SK-N-SH (cell line): ENCODE results near the gene PRKAB2. TPM values are rescaled to one million over a fixed set of nuclear protein-coding genes. Genes with fewer than 3 reads are reported as not detected.

ENCODE experiments used
- CTCF ChIA-PET: fragments of 300-600, 350-600 bp; formaldehyde crosslinking; extraction: SDS; loops from one replicate; lab custom pipeline; 2021; lab: Yijun Ruan, JAX
- POLR2A ChIA-PET: fragments of 350-600 bp; sonication (Branson Sonifier 250); formaldehyde crosslinking; extraction: SDS; loops from one replicate; lab custom pipeline; 2020; ENCODE audit warnings: antibody characterized with exemption, inconsistent platforms; lab: Yijun Ruan, JAX
- DNase-seq: peaks from one replicate; pipeline ENCODE4 v3.0.0; 2012
- H2AFZ ChIP-seq: fragments of 200-600 bp; sonication (generic); 2 replicates; pipeline ENCODE4 v1.8.1; 2016; ENCODE audit warnings: antibody characterized with exemption, mild to moderate bottlenecking, low read depth
- H3F3A ChIP-seq: fragments of 200-600 bp; sonication (generic); replicated peaks from 2 replicates; pipeline ENCODE3; 2016; ENCODE audit warnings: antibody characterized with exemption, mild to moderate bottlenecking; ENCODE audit not compliant: insufficient read depth
- H3K27ac ChIP-seq, 2 experiments: fragments of 200-500 bp in 1 of 2; fragments of 200-600 bp in 1 of 2; sonication (Bioruptor generic) in 1 of 2; sonication (generic), shearing (Covaris generic) in 1 of 2; 2 replicates each; pipeline versions ENCODE4 v1.5.1 to v1.6.1; 2014 to 2016; ENCODE audit warnings: low read depth in 2 of 2, inconsistent platforms in 1 of 2, low read length in 1 of 2, mild to moderate bottlenecking in 1 of 2, mixed read lengths in 1 of 2
- H3K27me3 ChIP-seq: fragments of 200-600 bp; sonication (generic), shearing (Covaris generic); 2 replicates; pipeline ENCODE4 v1.6.1; 2016; ENCODE audit warnings: mixed run types; ENCODE audit not compliant: insufficient read depth
- H3K36me3 ChIP-seq, 2 experiments: fragments of 200-500 bp in 1 of 2; fragments of 200-600 bp in 1 of 2; sonication (Bioruptor generic) in 1 of 2; sonication (generic) in 1 of 2; replicated peaks in 1 of 2; 2 replicates each; pipeline versions ENCODE3 to v1.5.1; 2014 to 2016; ENCODE audit warnings: low read length in 1 of 2, mild to moderate bottlenecking in 1 of 2; ENCODE audit not compliant: insufficient read depth in 2 of 2, control insufficient read depth in 1 of 2
- H3K4me1 ChIP-seq, 2 experiments: fragments of 200-500 bp in 1 of 2; fragments of 200-600 bp in 1 of 2; sonication (Bioruptor generic) in 1 of 2; sonication (generic), shearing (Covaris generic) in 1 of 2; 2 replicates each; pipeline versions ENCODE4 v1.5.1 to v1.6.1; 2014 to 2016; ENCODE audit warnings: low read depth in 1 of 2, low read length in 1 of 2, mixed run types in 1 of 2; ENCODE audit not compliant: insufficient read depth in 2 of 2, control insufficient read depth in 1 of 2
- H3K4me2 ChIP-seq: fragments of 200-600 bp; sonication (generic), shearing (Covaris generic); 2 replicates; pipeline ENCODE4 v1.6.1; 2017; ENCODE audit warnings: mixed run types
- H3K4me3 ChIP-seq, 2 experiments: fragments of 200-500 bp in 1 of 2; fragments of 200-600 bp in 1 of 2; sonication (Bioruptor generic) in 1 of 2; sonication (generic), shearing (Covaris generic) in 1 of 2; 2 replicates each; pipeline versions ENCODE4 v1.5.1 to v1.8.1; 2014 to 2016; ENCODE audit warnings: low read depth in 2 of 2, inconsistent platforms in 1 of 2, low read length in 1 of 2, mild to moderate bottlenecking in 1 of 2, mixed read lengths in 1 of 2, moderate library complexity in 1 of 2
- H3K79me2 ChIP-seq: fragments of 200-600 bp; sonication (generic); 2 replicates; pipeline ENCODE4 v1.8.1; 2017; ENCODE audit warnings: mild to moderate bottlenecking; ENCODE audit not compliant: insufficient read depth
- H3K9ac ChIP-seq: fragments of 200-600 bp; sonication (generic); 2 replicates; pipeline ENCODE4 v1.6.1; 2017; ENCODE audit warnings: mixed run types
- H3K9me2 ChIP-seq: fragments of 200-600 bp; sonication (generic); 2 replicates; pipeline ENCODE4 v1.6.1; 2017; ENCODE audit warnings: mixed run types
- H3K9me3 ChIP-seq: fragments of 200-600 bp; sonication (generic); 2 replicates; pipeline ENCODE4 v1.6.1; 2017; ENCODE audit warnings: mixed run types, mild to moderate bottlenecking, moderate library complexity
- H4K20me1 ChIP-seq: fragments of 200-600 bp; sonication (generic); 2 replicates; pipeline ENCODE4 v1.6.1; 2017; ENCODE audit warnings: mild to moderate bottlenecking, mixed run types; ENCODE audit not compliant: insufficient read depth
- CHD2 ChIP-seq: fragments of 150-350 bp; IDR thresholded peaks from 2 replicates; pipeline ENCODE4 v1.6.1; 2018; ENCODE audit warnings: low read length; ENCODE audit not compliant: partially characterized antibody
- CTCF ChIP-seq: fragments of 200-600 bp; sonication (generic); IDR thresholded peaks from 2 replicates; pipeline ENCODE4 v1.6.1; 2017; ENCODE audit warnings: antibody characterized with exemption, mild to moderate bottlenecking, moderate library complexity
- EP300 ChIP-seq, 2 experiments: IDR thresholded peaks; 2 replicates each; pipeline versions ENCODE4 v1.4.0 to v1.6.1; 2012; ENCODE audit warnings: borderline replicate concordance in 1 of 2, low read depth in 1 of 2, low read length in 1 of 2
- FOSL2 ChIP-seq: IDR thresholded peaks from 2 replicates; pipeline ENCODE4 v1.4.0; 2012; ENCODE audit warnings: low read depth, mild to moderate bottlenecking, moderate library complexity, borderline replicate concordance
- FOXJ3 ChIP-seq: sonication (generic); formaldehyde crosslinking; IDR thresholded peaks from 2 replicates; pipeline ENCODE4 v1.5.1; 2020; ENCODE audit warnings: mild to moderate bottlenecking, missing genetic modification reagents
- GABPA ChIP-seq: IDR thresholded peaks from 2 replicates; pipeline ENCODE4 v1.4.0; 2012; ENCODE audit warnings: low read depth, mild to moderate bottlenecking
- JUND ChIP-seq: IDR thresholded peaks from 2 replicates; pipeline ENCODE4 v1.4.0; 2012
- MXI1 ChIP-seq: IDR thresholded peaks from 2 replicates; pipeline ENCODE4 v1.6.1; 2012; ENCODE audit warnings: mild to moderate bottlenecking, low read depth, low read length, improper control_type of control experiment
- NRF1 ChIP-seq: IDR thresholded peaks from 2 replicates; pipeline ENCODE4 v1.6.1; 2012; ENCODE audit warnings: low read depth, mild to moderate bottlenecking, low read length
- POLR2AphosphoS5 ChIP-seq: IDR thresholded peaks from 2 replicates; pipeline ENCODE4 v1.6.1; 2012; ENCODE audit warnings: low read depth, low read length
- RAD21 ChIP-seq: IDR thresholded peaks from 2 replicates; pipeline ENCODE4 v1.6.1; 2012; ENCODE audit warnings: mild to moderate bottlenecking, low read length
- RCOR1 ChIP-seq: fragments of 150-350 bp; IDR thresholded peaks from 2 replicates; pipeline ENCODE4 v1.6.1; 2017; ENCODE audit warnings: antibody characterized with exemption, low read length
- RFX5 ChIP-seq: IDR thresholded peaks from 2 replicates; pipeline ENCODE4 v1.6.1; 2012; ENCODE audit warnings: mild to moderate bottlenecking, improper control_type of control experiment, low read length
- RXRA ChIP-seq: IDR thresholded peaks from 2 replicates; pipeline ENCODE4 v1.4.0; 2012; ENCODE audit warnings: low read depth, mild to moderate bottlenecking, borderline replicate concordance
- SIN3A ChIP-seq: IDR thresholded peaks from 2 replicates; pipeline ENCODE4 v1.6.1; 2012; ENCODE audit warnings: low read depth, mild to moderate bottlenecking, low read length, moderate library complexity, borderline replicate concordance
- SMC3 ChIP-seq: IDR thresholded peaks from 2 replicates; pipeline ENCODE4 v1.6.1; 2012; ENCODE audit warnings: low read depth, low read length, improper control_type of control experiment
- TCF12 ChIP-seq: IDR thresholded peaks from 2 replicates; pipeline ENCODE4 v1.4.0; 2012
- YY1 ChIP-seq: IDR thresholded peaks from 2 replicates; pipeline ENCODE4 v1.4.0; 2012; ENCODE audit warnings: low read depth, mild to moderate bottlenecking
- WGBS: methylation state at CpG from one replicate; pipeline ENCODE4 v1.1.6; 2017; ENCODE audit warnings: low lambda C conversion rate; 5-methylcytosine and 5-hydroxymethylcytosine counted together
- polyA plus RNA-seq, 3 experiments: library from polyadenylated mRNA; depleted of rRNA; stranded (reverse); fragments of >200 nt; gene quantifications; 2 replicates each; pipeline ENCODE4 v1.2.3, GENCODE V29; 2012
- TF ChIP-seq, protein P1 (sequence below): IDR thresholded peaks from 2 replicates; pipeline ENCODE4 v1.6.1; 2012; ENCODE audit warnings: mild to moderate bottlenecking, low read depth, low read length, moderate library complexity
- TF ChIP-seq, protein P2 (sequence below): IDR thresholded peaks from 2 replicates; pipeline ENCODE4 v1.4.0; 2012; ENCODE audit warnings: low read depth
- TF ChIP-seq, protein P3 (sequence below): fragments of 150-350 bp; IDR thresholded peaks from 2 replicates; pipeline ENCODE4 v1.6.1; 2016; ENCODE audit warnings: mild to moderate bottlenecking, low read depth, low read length
- TF ChIP-seq, protein P4 (sequence below): IDR thresholded peaks from 2 replicates; pipeline ENCODE4 v1.4.0; 2012; ENCODE audit warnings: low read depth, borderline replicate concordance
- TF ChIP-seq, protein P5 (sequence below): IDR thresholded peaks from 2 replicates; pipeline ENCODE4; 2012

PRKAB2 gene
- 6.2 and 9.4 TPM in 2 replicates for polyA plus RNA-seq (2012; rRNA removed)
- polyA plus RNA-seq (2012; cell fraction: cytosol; rRNA removed): 5.6 TPM in 2 replicates
- 14.9 and 30.6 TPM in 2 replicates for polyA plus RNA-seq (2012; cell fraction: nucleus; rRNA removed)

DNA sequence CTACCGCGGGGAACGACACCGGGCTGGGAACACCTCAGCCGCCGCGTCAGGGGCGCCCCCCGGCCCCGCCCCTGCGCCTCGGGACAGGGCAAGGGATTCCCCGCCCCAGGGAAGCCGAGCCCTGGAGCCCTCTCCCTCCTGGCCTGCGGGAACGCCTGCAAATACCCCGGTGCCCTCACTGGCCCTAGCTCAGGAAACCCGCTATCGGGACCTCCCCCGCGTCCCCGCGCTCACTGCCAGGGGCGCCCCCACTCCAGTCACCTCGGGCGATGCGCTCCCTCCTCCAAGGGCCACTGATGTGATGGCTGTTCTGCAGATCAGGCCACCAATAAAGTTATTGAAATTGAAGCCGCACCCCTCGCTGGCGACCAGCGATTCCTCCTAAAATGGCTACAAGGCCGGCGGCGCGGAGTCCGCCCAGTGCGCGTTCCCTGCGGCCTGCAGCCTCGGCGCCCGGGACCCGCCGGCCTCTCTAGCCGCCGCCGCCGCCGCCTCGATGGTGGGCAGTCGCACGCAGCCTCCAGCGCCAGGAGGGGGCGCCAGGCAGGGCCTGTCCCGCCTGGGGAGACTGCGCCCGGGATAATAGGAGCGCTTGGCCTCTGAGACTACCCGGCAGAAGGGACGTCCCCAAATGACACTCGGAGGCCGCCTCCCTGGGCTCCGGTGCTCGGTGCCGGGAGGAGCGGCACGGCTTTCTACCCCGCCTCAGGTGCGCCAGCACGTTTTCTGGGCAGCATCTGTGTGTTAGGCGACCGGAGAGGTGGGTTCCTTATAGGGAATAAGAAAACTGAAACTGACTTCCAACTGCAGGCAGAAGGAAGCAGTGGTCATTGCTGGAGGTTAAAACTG, at the start of gene PRKAB2:
Gene PRKAB2 (minus strand): TSS at position 303 of the 849 bp plus-strand sequence. CDS start 326 bp downstream, outside the sequence.
- H3K36me3 ChIP-seq: peaks cover 0 to 3% of the 10 kb centered on the region in 2 experiments
- WGBS: under 1% methylated on average over 17 of the region's 72 CpGs
- H3K27ac ChIP-seq: peak within 1 kb of the TSS; percentile 92 to 93
- no peaks in the 10 kb centered on the region for H3K9me3 ChIP-seq
- H3K27me3 ChIP-seq: no peaks in the 10 kb centered on the region
- ChIA-PET CTCF (interaction anchor here (0.6 to 6.1 kb wide), 10 partner anchors 9 to 102 kb away, joined by 3 to 51 read pairs (median 4); partner anchors contain the start of gene CHD1L), POLR2A (interaction anchor here (1.0 to 1.2 kb wide), 2 partner anchors 70 to 71 kb away, joined by 4 to 5 read pairs; partner anchors contain the start of gene CHD1L)
- H3F3A ChIP-seq: peaks cover 23% of the 10 kb centered on the region
- no peaks in the 10 kb centered on the region for H4K20me1 ChIP-seq
- H3K79me2 ChIP-seq: peaks cover 42% of the 10 kb centered on the region
- H3K9me2 ChIP-seq: no peaks in the 10 kb centered on the region
- peak within 1 kb of the TSS; percentile 80 for H3K4me2 ChIP-seq
- H3K4me1 ChIP-seq: peaks cover 27 to 28% of the 10 kb centered on the region in 2 experiments; a peak in 3 of 4 replicates
- H2AFZ ChIP-seq: peak within 1 kb of the TSS; percentile 98
- peak within 1 kb of the TSS; percentile 87 to 99 for H3K4me3 ChIP-seq
- peak; percentile 95 for DNase-seq
- H3K9ac ChIP-seq: peak within 1 kb of the TSS; percentile 88
- TF ChIP-seq FOXJ3 (CRISPR knock-in tag): no peak
- TF ChIP-seq, protein P1, sequence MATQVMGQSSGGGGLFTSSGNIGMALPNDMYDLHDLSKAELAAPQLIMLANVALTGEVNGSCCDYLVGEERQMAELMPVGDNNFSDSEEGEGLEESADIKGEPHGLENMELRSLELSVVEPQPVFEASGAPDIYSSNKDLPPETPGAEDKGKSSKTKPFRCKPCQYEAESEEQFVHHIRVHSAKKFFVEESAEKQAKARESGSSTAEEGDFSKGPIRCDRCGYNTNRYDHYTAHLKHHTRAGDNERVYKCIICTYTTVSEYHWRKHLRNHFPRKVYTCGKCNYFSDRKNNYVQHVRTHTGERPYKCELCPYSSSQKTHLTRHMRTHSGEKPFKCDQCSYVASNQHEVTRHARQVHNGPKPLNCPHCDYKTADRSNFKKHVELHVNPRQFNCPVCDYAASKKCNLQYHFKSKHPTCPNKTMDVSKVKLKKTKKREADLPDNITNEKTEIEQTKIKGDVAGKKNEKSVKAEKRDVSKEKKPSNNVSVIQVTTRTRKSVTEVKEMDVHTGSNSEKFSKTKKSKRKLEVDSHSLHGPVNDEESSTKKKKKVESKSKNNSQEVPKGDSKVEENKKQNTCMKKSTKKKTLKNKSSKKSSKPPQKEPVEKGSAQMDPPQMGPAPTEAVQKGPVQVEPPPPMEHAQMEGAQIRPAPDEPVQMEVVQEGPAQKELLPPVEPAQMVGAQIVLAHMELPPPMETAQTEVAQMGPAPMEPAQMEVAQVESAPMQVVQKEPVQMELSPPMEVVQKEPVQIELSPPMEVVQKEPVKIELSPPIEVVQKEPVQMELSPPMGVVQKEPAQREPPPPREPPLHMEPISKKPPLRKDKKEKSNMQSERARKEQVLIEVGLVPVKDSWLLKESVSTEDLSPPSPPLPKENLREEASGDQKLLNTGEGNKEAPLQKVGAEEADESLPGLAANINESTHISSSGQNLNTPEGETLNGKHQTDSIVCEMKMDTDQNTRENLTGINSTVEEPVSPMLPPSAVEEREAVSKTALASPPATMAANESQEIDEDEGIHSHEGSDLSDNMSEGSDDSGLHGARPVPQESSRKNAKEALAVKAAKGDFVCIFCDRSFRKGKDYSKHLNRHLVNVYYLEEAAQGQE: peak; percentile 30; the same call in 1 of the 2 replicates
- peak; percentile 85 for TF ChIP-seq CTCF
- TF ChIP-seq FOSL2: no peak
- TF ChIP-seq NRF1: peak; percentile 34; the same call in 1 of the 2 replicates
- TF ChIP-seq, protein P2, sequence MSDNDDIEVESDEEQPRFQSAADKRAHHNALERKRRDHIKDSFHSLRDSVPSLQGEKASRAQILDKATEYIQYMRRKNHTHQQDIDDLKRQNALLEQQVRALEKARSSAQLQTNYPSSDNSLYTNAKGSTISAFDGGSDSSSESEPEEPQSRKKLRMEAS: peak; percentile 68
- no peak; a peak in 1 of 4 replicates for TF ChIP-seq EP300 (IDR thresholded peaks at IDR 0.05; ENCODE audit: borderline replicate concordance in 1 of 2, low read depth in 1 of 2, low read length in 1 of 2)
- TF ChIP-seq CHD2: peak; percentile 59
- peak; percentile 56; the same call in 1 of the 2 replicates for TF ChIP-seq TCF12
- TF ChIP-seq RFX5: no peak
- no peak for TF ChIP-seq JUND
- TF ChIP-seq GABPA: no peak
- peak; percentile 77; the same call in 1 of the 2 replicates for TF ChIP-seq YY1
- TF ChIP-seq RCOR1: peak; percentile 68
- TF ChIP-seq RXRA: no peak; the same call in 1 of the 2 replicates
- TF ChIP-seq, protein P3, sequence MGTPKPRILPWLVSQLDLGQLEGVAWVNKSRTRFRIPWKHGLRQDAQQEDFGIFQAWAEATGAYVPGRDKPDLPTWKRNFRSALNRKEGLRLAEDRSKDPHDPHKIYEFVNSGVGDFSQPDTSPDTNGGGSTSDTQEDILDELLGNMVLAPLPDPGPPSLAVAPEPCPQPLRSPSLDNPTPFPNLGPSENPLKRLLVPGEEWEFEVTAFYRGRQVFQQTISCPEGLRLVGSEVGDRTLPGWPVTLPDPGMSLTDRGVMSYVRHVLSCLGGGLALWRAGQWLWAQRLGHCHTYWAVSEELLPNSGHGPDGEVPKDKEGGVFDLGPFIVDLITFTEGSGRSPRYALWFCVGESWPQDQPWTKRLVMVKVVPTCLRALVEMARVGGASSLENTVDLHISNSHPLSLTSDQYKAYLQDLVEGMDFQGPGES: no peak
- TF ChIP-seq, protein P4, sequence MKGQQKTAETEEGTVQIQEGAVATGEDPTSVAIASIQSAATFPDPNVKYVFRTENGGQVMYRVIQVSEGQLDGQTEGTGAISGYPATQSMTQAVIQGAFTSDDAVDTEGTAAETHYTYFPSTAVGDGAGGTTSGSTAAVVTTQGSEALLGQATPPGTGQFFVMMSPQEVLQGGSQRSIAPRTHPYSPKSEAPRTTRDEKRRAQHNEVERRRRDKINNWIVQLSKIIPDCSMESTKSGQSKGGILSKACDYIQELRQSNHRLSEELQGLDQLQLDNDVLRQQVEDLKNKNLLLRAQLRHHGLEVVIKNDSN: peak; percentile 11; the same call in 1 of the 2 replicates
- peak; percentile 59 for TF ChIP-seq RAD21
- TF ChIP-seq SMC3: peak; percentile 82
- peak; percentile 61; the same call in 1 of the 2 replicates for TF ChIP-seq POLR2AphosphoS5
- TF ChIP-seq, protein P5, sequence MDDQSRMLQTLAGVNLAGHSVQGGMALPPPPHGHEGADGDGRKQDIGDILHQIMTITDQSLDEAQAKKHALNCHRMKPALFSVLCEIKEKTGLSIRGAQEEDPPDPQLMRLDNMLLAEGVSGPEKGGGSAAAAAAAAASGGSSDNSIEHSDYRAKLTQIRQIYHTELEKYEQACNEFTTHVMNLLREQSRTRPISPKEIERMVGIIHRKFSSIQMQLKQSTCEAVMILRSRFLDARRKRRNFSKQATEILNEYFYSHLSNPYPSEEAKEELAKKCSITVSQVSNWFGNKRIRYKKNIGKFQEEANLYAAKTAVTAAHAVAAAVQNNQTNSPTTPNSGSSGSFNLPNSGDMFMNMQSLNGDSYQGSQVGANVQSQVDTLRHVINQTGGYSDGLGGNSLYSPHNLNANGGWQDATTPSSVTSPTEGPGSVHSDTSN: peak; percentile 10; the same call in 1 of the 2 replicates
- peak; percentile 66; the same call in 1 of the 2 replicates for TF ChIP-seq SIN3A
- TF ChIP-seq MXI1: peak; percentile 76
